ENCODE results near the gene ZNF654. TPM values are rescaled to one million over a fixed set of nuclear protein-coding genes. Genes with fewer than 3 reads are reported as not detected.
A peak's percentile ranks its signal among the peaks of the same experiment; 100 is the strongest.
"Not testable (repeated sequence)": the region's sequence is repeated elsewhere in the genome, so short reads cannot be mapped to it uniquely, and the experiment has no call there.

Gene ZNF654
- 10 to 100 TPM in 9 of 10 donors, 1 to 10 TPM in 1; 8.1 to 14.9 (median 11.8) TPM for polyA plus RNA-seq (ENCODE audit: insufficient read length in 10 of 10)
- long read RNA-seq, donor 1: 0 reads
- long read RNA-seq, donor 2, full-length matches to known transcripts: 1 of 1 reads
- long read RNA-seq, donor 2, partial matches to known transcripts: 0 of 1 reads
- long read RNA-seq, donor 2, other reads (novel, unspliced or antisense): 0 of 1 reads
- long read RNA-seq, donor 3: 0 reads
- long read RNA-seq, donor 4, full-length matches to known transcripts: 3 of 3 reads
- long read RNA-seq, donor 4, partial matches to known transcripts: 0 of 3 reads
- long read RNA-seq, donor 4, other reads (novel, unspliced or antisense): 0 of 3 reads
- long read RNA-seq, donor 5, full-length matches to known transcripts: 1 of 1 reads
- long read RNA-seq, donor 5, partial matches to known transcripts: 0 of 1 reads
- long read RNA-seq, donor 5, other reads (novel, unspliced or antisense): 0 of 1 reads
- long read RNA-seq, donor 6, full-length matches to known transcripts: 2 of 2 reads
- long read RNA-seq, donor 6, partial matches to known transcripts: 0 of 2 reads
- long read RNA-seq, donor 6, other reads (novel, unspliced or antisense): 0 of 2 reads
- long read RNA-seq, donor 7, partial matches to known transcripts: 0 of 1 reads
- long read RNA-seq, donor 7, other reads (novel, unspliced or antisense): 0 of 1 reads
- long read RNA-seq, donor 8: 0 reads
- long read RNA-seq, donor 9: 0 reads

DNA sequence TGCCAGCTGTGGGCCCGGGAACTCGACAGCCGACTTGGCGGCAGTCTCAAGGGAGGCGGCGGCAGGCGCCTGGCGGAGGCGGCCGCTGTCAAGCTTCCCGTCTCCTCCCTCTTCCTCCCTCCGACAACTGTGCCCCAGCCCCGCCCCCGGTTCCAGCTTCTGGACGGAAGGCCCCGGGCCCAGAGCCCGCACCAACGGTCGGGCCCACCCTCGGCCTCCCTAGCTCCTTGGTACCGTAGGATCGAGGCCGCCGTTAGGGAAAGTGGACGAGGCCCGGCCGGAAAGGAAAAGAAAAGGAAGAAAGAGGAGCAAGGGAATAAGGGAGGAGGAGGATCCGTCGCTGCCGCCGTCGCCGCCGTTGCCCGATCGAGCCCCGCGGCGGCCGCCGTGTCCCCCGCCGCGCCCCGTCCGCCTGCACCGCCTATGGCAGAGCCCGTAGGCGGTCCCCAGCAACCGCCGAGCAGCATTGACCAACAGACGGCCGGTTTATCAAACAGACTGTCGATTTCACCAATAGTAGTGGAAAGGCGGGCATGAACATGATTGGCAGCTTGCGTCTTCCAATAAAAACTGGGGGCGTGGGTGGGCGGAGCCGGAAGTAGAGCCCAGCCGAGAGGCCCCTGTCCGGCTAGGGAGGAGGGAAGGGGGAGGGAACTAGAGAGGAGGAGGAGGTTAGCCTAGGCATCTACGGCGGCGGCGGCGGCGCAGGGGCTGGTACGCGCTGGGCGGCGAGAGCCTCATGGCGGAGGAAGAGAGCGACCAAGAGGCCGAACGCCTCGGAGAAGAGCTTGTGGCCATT is at the start of gene ZNF654, which contains the start of gene CGGBP1:
Gene ZNF654 (plus strand): TSS at position 675 of the 799 bp plus-strand sequence. CDS start 65 bp downstream, at position 740.
Gene CGGBP1 (minus strand): TSS at position 425 of the 799 bp plus-strand sequence. CDS start 3,029 bp downstream, outside the sequence.
- peak; percentile 98 to 100 (median 99) for DNase-seq

- no peak for DNase-seq
These were observed 48.2 kb upstream of the ZNF654 start for GRCh38 chr3:88010810-88011209.

DNA sequence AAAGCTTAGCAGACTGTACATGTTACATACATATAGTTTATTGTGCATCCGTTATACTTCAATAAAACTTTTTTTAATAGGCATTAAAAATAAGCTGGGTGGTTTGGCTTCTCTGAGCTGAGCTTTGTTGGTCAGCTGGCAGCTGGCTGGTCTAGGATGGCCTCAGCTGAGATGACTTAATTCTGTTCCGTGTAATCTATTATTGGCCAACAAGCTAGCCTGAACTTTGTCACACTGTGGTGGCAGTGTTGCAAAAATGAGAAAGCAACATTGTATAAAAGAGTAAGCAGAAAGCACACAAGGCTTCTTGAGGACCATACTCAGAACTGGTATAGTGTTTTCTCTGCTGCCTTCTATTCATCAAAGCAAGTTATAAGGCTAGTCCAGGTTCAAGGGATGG is 45.5 kb upstream of the ZNF654 start:
- no peak for DNase-seq

- not testable (repeated sequence) for DNase-seq
These were observed 43.4 kb upstream of the ZNF654 start for GRCh38 chr3:88015656-88016055.

GRCh38 chr3:88019024-88019423 is 40.0 kb upstream of the ZNF654 start:
- no peak for DNase-seq

- DNase-seq: no peak
These were observed 34.0 kb upstream of the ZNF654 start for GRCh38 chr3:88025001-88025552.

DNA sequence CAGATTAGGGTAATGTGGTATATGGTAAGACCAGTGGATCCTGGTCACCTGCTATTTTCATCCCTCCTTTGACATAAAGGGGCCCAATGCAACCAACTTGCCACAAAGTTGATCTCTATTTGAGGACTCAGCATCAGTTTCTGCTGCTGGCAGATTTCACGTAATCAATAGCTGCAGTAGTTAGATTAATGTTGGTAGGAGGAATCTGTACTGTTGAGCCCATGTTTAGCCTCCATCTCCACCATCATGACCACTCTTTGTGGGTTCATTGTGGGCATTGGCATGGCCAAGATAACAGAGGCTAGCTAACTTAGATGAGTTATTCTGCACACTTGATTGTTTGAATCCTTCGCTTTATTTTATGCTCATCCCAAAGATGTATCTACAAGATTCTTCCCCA is 30.2 kb upstream of the ZNF654 start:
- DNase-seq: no peak

DNA sequence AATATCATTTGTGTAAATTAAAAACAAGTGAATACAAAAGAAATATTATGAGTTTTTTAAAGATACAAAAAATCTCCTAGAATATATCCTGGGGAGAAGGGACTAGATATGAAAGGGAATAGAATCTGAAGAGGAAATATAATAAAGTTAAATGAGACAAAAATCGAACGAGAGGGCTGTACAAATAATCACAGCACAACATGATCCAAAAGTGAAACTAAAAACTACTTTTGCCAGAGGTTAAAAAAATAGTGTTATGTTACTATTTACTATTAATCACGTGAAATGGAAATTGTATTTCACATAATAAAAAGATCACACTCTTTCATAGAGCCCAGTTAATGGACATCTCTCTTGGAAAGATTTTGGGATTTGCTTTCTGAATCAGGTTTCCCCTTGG is 28.8 kb upstream of the ZNF654 start:
- no peak for DNase-seq

GRCh38 chr3:88031642-88032077 is 27.4 kb upstream of the ZNF654 start:
- DNase-seq: peak in 2 of 3 donors; percentile 13 to 44

- DNase-seq: peak in 1 of 3 donors; percentile 10
These were observed 26.8 kb upstream of the ZNF654 start for GRCh38 chr3:88032245-88032644.

DNA sequence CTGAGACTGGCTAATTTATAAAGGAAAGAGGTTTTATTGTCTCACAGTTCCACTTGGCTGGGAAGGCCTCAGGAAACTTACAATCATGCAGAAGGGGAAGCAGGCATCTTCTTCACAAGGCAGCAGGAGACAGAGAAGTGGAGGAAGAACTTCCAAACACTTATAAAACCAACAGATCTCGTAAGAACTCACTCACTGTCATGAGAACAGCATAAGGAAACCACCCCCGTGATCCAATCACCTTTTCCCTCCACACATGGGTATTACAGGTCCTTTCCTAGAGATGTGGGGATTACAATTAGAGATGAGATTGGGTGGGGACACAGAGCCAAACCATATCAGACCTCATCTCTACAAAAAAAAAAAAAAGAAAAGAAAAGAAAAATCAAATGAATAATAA is 26.0 kb upstream of the ZNF654 start:
- DNase-seq: no peak

DNA sequence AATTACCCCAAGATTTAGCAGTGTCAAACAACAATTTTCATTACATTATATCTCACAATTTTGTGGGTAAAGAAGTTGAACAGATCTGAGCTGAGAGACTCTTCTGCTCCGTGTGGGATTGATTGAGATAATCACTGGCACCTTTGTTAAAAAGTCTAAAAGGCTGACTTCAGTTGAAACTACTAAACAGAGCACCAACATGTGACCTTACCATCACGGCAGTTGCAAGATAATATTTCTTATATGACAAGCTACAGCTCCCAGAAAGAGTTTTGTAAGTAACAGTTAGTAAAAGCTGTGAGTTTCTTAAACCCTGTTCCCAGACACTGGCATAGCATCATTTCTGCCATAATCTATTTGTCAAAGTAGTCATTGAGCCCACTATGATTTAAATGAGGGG is 25.2 kb upstream of the ZNF654 start:
- DNase-seq: no peak

DNA sequence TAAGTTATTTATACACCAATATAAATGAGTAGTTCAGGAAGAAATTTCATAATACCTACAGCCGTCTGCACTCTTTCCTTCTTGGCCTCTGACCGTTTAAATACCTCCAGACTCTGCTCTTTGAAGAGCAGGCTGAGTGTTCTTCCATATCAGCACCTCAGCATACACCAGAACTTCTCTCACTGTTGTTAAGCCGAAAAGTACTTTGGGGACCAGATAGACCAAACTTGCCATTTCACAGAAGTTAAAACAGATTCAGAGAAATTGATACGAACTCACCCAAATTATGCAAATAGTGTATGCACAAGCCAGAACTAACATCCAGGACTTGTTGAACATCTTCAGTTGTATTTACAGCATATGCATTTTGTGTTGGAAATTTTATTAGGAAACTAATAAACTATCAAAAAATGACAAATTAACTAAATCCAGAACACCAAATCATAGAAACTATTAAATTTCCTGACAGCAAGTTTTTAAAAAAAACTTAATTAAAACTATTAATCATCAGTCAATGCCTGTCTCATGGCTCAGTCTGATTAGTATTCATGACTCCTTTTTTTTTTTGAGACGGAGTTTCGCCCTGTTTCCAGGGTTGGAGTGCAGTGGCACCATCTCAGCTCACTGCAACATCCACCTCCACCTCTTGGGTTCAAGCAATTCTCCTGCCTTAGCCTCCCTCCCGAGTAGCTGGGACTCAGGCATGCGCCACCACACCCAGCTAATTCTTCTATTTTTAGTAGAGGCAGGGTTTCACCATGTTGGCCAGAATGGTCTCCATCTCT is 24.4 kb upstream of the ZNF654 start:
- no peak for DNase-seq

GRCh38 chr3:88036221-88036620 is 22.8 kb upstream of the ZNF654 start:
- DNase-seq: no peak

DNA sequence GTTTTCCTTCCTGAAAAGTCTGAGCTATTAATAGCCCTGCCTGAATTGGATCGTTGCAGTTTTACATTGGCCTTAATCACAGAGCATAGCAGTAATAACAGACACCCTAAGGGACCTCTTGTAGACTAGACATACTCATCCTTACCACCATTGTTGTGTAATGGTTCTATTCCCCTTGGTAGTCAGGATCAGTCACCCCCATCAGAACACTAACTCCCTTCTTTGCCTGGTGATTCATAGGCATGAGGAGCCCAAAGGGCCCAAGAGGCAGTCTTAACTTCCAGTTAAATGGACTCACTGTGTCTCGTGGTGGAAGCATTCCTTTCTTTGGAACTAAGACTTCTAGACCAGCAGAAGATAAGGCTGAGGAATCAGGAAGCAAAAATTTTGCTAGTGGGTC is 20.5 kb upstream of the ZNF654 start:
- peak in 1 of 3 donors; percentile 27 for DNase-seq

- DNase-seq: no peak
These were observed 18.5 kb upstream of the ZNF654 start for GRCh38 chr3:88040529-88040928.

DNA sequence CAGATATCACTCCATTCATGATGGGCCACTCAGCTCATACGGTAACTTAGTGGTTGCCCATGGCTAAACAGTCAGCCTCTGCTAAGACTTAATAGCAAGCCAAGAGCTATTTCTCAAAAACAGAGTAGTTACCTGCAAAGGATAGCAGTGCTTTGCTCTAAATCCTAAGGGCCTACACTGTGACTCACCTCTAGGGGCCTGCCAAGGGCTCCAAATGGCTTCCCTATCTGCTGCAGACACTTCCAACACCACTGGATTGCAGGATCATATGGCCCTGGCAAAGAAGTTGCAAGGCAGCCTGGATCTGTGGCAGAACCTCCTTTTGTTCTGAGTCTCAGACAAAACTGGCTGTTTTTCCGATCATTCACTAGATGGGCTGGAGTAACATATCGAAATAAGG is 18.1 kb upstream of the ZNF654 start:
- DNase-seq: no peak

DNA sequence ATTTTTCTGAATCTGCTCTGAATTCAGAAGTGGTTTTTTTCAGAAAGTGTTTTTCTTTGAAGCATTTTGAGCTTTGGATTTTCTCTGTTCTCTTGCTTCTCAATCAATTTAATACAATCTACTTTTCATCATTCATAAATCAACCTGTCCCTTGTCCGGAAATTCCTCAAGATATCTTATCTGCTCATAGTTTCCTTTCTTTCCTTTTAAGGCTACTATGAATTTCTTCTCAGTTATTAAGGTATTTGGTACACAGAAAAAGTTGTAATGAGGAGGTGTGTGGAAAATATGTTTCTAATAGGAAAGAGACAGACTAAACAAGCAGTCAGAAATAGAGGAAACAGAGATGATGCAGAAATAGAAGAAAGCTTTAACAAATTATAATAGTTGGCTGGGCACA is 14.6 kb upstream of the ZNF654 start:
- DNase-seq: no peak

- no peak for DNase-seq
These were observed 12.3 kb upstream of the ZNF654 start for GRCh38 chr3:88046766-88047165.

DNA sequence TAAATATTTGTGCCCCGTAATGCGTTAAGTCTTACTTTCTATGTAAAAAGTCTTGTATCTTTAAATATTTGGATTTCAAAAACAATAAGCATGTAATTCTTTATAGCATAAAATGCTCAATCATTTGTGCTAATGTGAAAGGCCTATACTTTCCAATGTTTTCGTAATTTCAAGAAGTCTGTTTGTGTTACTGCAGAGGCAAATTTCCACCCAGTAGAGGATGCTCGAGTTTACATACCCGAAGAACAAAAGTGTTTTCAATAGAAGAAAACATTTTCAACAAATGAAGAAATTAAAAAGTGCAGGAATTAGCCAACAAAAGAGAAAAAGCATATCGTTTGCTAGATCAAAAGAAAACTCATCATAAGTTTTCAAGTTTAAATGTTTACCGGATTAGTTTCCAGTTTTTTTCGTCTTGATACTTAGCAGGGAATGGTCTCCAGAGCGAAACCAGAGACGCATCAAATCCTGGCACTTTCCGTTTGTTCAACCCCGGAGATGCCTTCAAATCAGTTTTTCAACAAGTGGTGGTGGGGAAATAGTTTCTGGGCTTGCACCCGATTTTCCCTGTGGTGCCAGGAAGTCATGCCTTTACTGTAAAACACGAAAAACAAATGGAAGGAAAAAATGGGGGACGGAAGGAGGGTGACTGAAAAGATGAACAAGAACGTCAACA is 1.3 kb upstream of the ZNF654 start:
- DNase-seq: peak in 2 of 3 donors; percentile 34 to 51

DNA sequence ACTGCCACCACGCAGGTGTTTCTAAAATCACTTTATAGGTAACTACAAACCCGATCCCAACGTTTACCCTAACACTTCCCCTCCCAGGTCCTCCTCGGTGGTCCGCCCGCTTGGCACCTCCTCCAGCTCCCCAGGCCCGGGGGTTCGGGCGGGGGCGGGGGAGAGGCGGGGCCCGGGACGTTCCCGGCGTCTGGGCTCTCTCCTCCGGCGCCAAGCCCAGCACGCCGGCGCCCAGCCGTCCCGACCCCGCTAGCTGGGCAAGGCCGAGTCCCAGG is 812 bp upstream of the ZNF654 start:
- no peak for DNase-seq

Data from muscle of back (tissue), 13 donors.